HepG2 (cell line): ENCODE results near the gene TTC6. TPM values are rescaled to one million over a fixed set of nuclear protein-coding genes. Genes with fewer than 3 reads are reported as not detected.
A peak's percentile ranks its signal among the peaks of the same experiment; 100 is the strongest.

Experiments used
- DMAP1 ChIP-seq: IDR thresholded peaks from 2 replicates; pipeline ENCODE4 v1.6.1; 2016
- HNRNPL ChIP-seq: fragments of 200-400 bp; formaldehyde crosslinking; IDR thresholded peaks from 2 replicates; pipeline ENCODE4 v1.6.1; 2017; ENCODE audit warnings: mild to moderate bottlenecking, low read depth, low read length
- KMT2A ChIP-seq: sonication (generic); formaldehyde crosslinking; IDR thresholded peaks from 2 replicates; pipeline ENCODE4 v1.4.0; 2020; ENCODE audit warnings: missing genetic modification reagents
- NR2F2 ChIP-seq: IDR thresholded peaks from 2 replicates; pipeline ENCODE4 v1.6.1; 2012; ENCODE audit warnings: low read depth, inconsistent platforms, borderline replicate concordance
- RFX1 ChIP-seq: fragments of 450-650 bp; IDR thresholded peaks from 2 replicates; pipeline ENCODE4 v1.6.1; 2017
- SMYD3 ChIP-seq: sonication (generic); formaldehyde crosslinking; IDR thresholded peaks from 2 replicates; pipeline ENCODE4 v1.8.1; 2023; ENCODE audit warnings: mild to moderate bottlenecking, missing genetic modification reagents
- TP53 ChIP-seq: sonication (generic); formaldehyde crosslinking; conservative IDR thresholded peaks from 2 replicates; pipeline ENCODE4 v1.4.0; 2020; ENCODE audit warnings: missing genetic modification reagents
- TRIM24 ChIP-seq: sonication (generic); formaldehyde crosslinking; IDR thresholded peaks from 2 replicates; pipeline ENCODE4 v1.8.0; 2022; ENCODE audit warnings: mild to moderate bottlenecking, missing genetic modification reagents
- TSC22D2 ChIP-seq: sonication (generic); formaldehyde crosslinking; IDR thresholded peaks from 2 replicates; pipeline ENCODE4 v1.5.1; 2020; ENCODE audit warnings: missing genetic modification reagents, mild to moderate bottlenecking, borderline replicate concordance
- ZFP37 ChIP-seq: sonication (generic); formaldehyde crosslinking; IDR thresholded peaks from 2 replicates; pipeline ENCODE4 v1.4.0; 2020; ENCODE audit warnings: missing genetic modification reagents, borderline replicate concordance
- ZNF143 ChIP-seq: sonication (generic); formaldehyde crosslinking; IDR thresholded peaks from 2 replicates; pipeline ENCODE4 v1.4.0; 2020; ENCODE audit warnings: missing genetic modification reagents
- ZNF17 ChIP-seq: sonication (generic); formaldehyde crosslinking; IDR thresholded peaks from 2 replicates; pipeline ENCODE4 v1.5.0; 2020; ENCODE audit warnings: mild to moderate bottlenecking, missing genetic modification reagents
- ZNF292 ChIP-seq: sonication (generic); formaldehyde crosslinking; IDR thresholded peaks from 2 replicates; pipeline ENCODE4 v1.8.1; 2022; ENCODE audit warnings: mild to moderate bottlenecking, low read depth, missing genetic modification reagents, borderline replicate concordance
- ZNF484 ChIP-seq: sonication (generic); formaldehyde crosslinking; IDR thresholded peaks from 2 replicates; pipeline ENCODE4 v1.5.1; 2020; ENCODE audit warnings: mild to moderate bottlenecking, low read depth, missing genetic modification reagents, borderline replicate concordance
- ZNF614 ChIP-seq: IDR thresholded peaks from 2 replicates; pipeline ENCODE4 v1.6.1; 2018; ENCODE audit warnings: missing biosample characterization, missing genetic modification reagents, inconsistent platforms, borderline replicate concordance
- polyA plus RNA-seq, 8 experiments: library from polyadenylated mRNA; depleted of rRNA in 3 of 8; stranded (reverse) in 7 of 8; unstranded in 1 of 8; fragments of >200 nt; fragmentation: Illumina TruSeq in 4 of 8; extraction: Trizol in 4 of 8; gene quantifications; 2 replicates each; pipeline versions ENCODE4 v1.2.1 to v1.2.3, GENCODE V29; 2011 to 2016; ENCODE audit warnings: low read depth in 4 of 8, missing spikeins in 1 of 8, mixed read lengths in 1 of 8; ENCODE audit not compliant: insufficient read depth in 1 of 8
- total RNA-seq, 5 experiments: library from RNA; depleted of rRNA; stranded (reverse); fragments of >200 nt; fragmentation: Illumina TruSeq; extraction: Trizol; gene quantifications; 2 replicates each; pipeline ENCODE4 v1.2.3, GENCODE V29; 2016; ENCODE audit warnings: low read depth in 1 of 5
- TF ChIP-seq, protein P1 (sequence below): IDR thresholded peaks from 2 replicates; pipeline ENCODE4 v1.6.1; 2012; ENCODE audit warnings: inconsistent platforms
- TF ChIP-seq, protein P2 (sequence below): sonication (generic); formaldehyde crosslinking; IDR thresholded peaks from 2 replicates; pipeline ENCODE4 v1.8.0; 2022; ENCODE audit warnings: missing genetic modification reagents, mild to moderate bottlenecking, moderate library complexity, borderline replicate concordance
- TF ChIP-seq, protein P3 (sequence below): sonication (generic); formaldehyde crosslinking; IDR thresholded peaks from 2 replicates; pipeline ENCODE4 v1.4.0; 2020; ENCODE audit warnings: missing genetic modification reagents
- TF ChIP-seq, protein P4 (sequence below): sonication (generic); formaldehyde crosslinking; IDR thresholded peaks from 2 replicates; pipeline ENCODE4 v1.4.0; 2020; ENCODE audit warnings: missing genetic modification reagents

The TTC6 gene
- total and polyA plus RNA-seq, 2 of the 13 experiments (the other 11 are each of a cell fraction or from before 2014, with no cell fraction given), result 9.3 to 27.4 TPM

DNA sequence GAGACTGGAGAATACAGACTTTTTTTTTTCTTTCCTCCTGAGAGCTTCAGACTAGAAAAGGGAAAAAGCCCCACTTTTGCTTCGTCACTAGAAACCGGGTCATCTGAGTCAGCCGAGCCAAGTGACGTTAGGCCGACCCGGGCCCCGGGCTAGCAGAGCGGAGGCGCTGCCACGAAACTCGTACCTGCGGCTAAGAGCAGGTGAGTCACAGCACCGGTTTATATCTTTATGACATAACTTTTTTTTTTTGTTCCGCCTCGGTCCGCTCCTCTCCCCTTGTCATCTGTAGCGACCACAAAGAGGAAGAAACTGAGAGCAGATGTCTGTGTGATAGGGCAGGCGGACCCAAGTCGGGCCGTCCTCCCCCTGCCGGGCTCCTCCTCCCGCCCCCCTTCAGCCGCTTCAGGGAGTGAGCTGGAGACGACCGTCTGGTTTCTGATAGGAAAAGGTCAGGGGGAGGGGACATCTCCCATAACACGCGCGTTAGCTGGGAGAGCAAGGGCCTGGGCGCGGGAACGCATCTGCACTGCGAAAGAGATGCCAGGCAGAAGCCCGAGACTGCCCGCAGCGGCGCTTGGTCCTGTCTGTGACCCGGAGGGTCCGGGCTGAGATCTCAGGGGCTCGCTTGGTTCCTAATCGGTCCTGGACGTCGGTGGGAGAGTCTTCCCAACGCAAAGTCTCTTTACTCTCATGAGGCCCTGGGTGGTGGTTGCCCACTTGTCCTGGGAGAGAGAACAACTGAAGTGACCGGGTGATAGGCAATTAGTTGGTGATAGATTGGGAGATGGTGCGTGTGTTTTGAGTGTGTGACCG lies 586 bp downstream of the TTC6 start (continued):
- TF ChIP-seq, protein P1, sequence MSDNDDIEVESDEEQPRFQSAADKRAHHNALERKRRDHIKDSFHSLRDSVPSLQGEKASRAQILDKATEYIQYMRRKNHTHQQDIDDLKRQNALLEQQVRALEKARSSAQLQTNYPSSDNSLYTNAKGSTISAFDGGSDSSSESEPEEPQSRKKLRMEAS, result no peak
- peak; percentile 98 for TF ChIP-seq ZNF614 (CRISPR knock-in tag)
- TF ChIP-seq, protein P2, sequence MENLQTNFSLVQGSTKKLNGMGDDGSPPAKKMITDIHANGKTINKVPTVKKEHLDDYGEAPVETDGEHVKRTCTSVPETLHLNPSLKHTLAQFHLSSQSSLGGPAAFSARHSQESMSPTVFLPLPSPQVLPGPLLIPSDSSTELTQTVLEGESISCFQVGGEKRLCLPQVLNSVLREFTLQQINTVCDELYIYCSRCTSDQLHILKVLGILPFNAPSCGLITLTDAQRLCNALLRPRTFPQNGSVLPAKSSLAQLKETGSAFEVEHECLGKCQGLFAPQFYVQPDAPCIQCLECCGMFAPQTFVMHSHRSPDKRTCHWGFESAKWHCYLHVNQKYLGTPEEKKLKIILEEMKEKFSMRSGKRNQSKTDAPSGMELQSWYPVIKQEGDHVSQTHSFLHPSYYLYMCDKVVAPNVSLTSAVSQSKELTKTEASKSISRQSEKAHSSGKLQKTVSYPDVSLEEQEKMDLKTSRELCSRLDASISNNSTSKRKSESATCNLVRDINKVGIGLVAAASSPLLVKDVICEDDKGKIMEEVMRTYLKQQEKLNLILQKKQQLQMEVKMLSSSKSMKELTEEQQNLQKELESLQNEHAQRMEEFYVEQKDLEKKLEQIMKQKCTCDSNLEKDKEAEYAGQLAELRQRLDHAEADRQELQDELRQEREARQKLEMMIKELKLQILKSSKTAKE (CRISPR knock-in tag), result no peak
- TF ChIP-seq DMAP1 (CRISPR knock-in tag), result peak; percentile 83; the same call in 1 of the 2 replicates
- TF ChIP-seq ZNF17 (CRISPR knock-in tag), result no peak
- TF ChIP-seq ZNF292 (CRISPR knock-in tag), result peak; percentile 97
- TF ChIP-seq RFX1, result no peak
- TF ChIP-seq TSC22D2 (CRISPR knock-in tag), result 0 out of 2 replicates have a peak, but pooled peaks have one; percentile 87
- TF ChIP-seq, protein P3, sequence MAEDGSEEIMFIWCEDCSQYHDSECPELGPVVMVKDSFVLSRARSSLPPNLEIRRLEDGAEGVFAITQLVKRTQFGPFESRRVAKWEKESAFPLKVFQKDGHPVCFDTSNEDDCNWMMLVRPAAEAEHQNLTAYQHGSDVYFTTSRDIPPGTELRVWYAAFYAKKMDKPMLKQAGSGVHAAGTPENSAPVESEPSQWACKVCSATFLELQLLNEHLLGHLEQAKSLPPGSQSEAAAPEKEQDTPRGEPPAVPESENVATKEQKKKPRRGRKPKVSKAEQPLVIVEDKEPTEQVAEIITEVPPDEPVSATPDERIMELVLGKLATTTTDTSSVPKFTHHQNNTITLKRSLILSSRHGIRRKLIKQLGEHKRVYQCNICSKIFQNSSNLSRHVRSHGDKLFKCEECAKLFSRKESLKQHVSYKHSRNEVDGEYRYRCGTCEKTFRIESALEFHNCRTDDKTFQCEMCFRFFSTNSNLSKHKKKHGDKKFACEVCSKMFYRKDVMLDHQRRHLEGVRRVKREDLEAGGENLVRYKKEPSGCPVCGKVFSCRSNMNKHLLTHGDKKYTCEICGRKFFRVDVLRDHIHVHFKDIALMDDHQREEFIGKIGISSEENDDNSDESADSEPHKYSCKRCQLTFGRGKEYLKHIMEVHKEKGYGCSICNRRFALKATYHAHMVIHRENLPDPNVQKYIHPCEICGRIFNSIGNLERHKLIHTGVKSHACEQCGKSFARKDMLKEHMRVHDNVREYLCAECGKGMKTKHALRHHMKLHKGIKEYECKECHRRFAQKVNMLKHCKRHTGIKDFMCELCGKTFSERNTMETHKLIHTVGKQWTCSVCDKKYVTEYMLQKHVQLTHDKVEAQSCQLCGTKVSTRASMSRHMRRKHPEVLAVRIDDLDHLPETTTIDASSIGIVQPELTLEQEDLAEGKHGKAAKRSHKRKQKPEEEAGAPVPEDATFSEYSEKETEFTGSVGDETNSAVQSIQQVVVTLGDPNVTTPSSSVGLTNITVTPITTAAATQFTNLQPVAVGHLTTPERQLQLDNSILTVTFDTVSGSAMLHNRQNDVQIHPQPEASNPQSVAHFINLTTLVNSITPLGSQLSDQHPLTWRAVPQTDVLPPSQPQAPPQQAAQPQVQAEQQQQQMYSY (CRISPR knock-in tag), result peak; percentile 50; the same call in 1 of the 2 replicates
- no peak for TF ChIP-seq TRIM24 (CRISPR knock-in tag)
- no peak; the same call in 1 of the 2 replicates for TF ChIP-seq ZNF484 (CRISPR knock-in tag)
- TF ChIP-seq HNRNPL, result peak; percentile 93
- TF ChIP-seq SMYD3 (CRISPR knock-in tag), result peak; percentile 96
- TF ChIP-seq ZNF143 (CRISPR knock-in tag), result peak; percentile 66
- no peak for TF ChIP-seq NR2F2
- TF ChIP-seq KMT2A (CRISPR knock-in tag), result peak; percentile 96
- TF ChIP-seq, protein P4, sequence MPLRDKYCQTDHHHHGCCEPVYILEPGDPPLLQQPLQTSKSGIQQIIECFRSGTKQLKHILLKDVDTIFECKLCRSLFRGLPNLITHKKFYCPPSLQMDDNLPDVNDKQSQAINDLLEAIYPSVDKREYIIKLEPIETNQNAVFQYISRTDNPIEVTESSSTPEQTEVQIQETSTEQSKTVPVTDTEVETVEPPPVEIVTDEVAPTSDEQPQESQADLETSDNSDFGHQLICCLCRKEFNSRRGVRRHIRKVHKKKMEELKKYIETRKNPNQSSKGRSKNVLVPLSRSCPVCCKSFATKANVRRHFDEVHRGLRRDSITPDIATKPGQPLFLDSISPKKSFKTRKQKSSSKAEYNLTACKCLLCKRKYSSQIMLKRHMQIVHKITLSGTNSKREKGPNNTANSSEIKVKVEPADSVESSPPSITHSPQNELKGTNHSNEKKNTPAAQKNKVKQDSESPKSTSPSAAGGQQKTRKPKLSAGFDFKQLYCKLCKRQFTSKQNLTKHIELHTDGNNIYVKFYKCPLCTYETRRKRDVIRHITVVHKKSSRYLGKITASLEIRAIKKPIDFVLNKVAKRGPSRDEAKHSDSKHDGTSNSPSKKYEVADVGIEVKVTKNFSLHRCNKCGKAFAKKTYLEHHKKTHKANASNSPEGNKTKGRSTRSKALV, result peak; percentile 82; the same call in 1 of the 2 replicates
- TF ChIP-seq TP53 (CRISPR knock-in tag), result peak; percentile 95
- peak; percentile 97 for TF ChIP-seq ZFP37 (CRISPR knock-in tag)
